HepG2 (cell line): ENCODE data around the gene VAT1L. TPM values are rescaled to one million over a fixed set of nuclear protein-coding genes. Genes with fewer than 3 reads are reported as not detected.

ENCODE experiments used
- ATAC-seq: fragments of 200-7000 bp; cut with Tn5 transposase; 3 replicates; pipeline ENCODE4 v1.9.1; 2020; ENCODE audit warnings: mild to moderate bottlenecking, moderate library complexity
- BruUV-seq: library from RNA; stranded (reverse); fragments of 400-500 nt; replicated peaks from 2 replicates; lab custom pipeline; 2021; lab: Mats Ljungman, UMichigan
- CTCF ChIA-PET: fragments of 300-600 bp; formaldehyde crosslinking; extraction: SDS; loops from one replicate; lab custom pipeline; 2021; ENCODE audit warnings: low total read pairs, inconsistent platforms, low intra/inter-chr PET ratio; lab: Yijun Ruan, JAX
- POLR2A ChIA-PET: fragments of 350-600 bp; sonication (Branson Sonifier 250); formaldehyde crosslinking; loops from one replicate; lab custom pipeline; 2020; ENCODE audit warnings: antibody characterized with exemption, inconsistent platforms; lab: Yijun Ruan, JAX
- DNase-seq: peaks from one replicate; pipeline ENCODE4 v3.0.0-alpha.2; 2015; ENCODE audit warnings: low spot score
- FAIRE-seq: peaks from 3 replicates; lab custom pipeline; 2011; peaks lifted over from hg19 to GRCh38; lab: Jason Lieb, UNC
- H2AFZ ChIP-seq: one replicate; pipeline ENCODE4 v1.6.1; 2011; ENCODE audit warnings: low read length, inconsistent platforms
- H3K27ac ChIP-seq: fragments of 300-600 bp; 3 replicates; pipeline ENCODE4 v1.8.0; 2011; ENCODE audit warnings: mixed run types, mild to moderate bottlenecking, mixed read lengths, low read length, inconsistent platforms; ENCODE audit not compliant: insufficient read depth; ENCODE audit errors: extremely low read length
- H3K27me3 ChIP-seq, 2 experiments: fragments of 200-600 bp in 1 of 2; 2 replicates in 1 of 2; 3 replicates in 1 of 2; pipeline versions ENCODE4 v1.6.0 to v1.8.0; 2011; ENCODE audit warnings: low read length in 2 of 2, mild to moderate bottlenecking in 2 of 2, moderate library complexity in 2 of 2, inconsistent platforms in 1 of 2; ENCODE audit not compliant: insufficient read depth in 2 of 2, control insufficient read depth in 1 of 2
- H3K36me3 ChIP-seq, 2 experiments: fragments of 200-600 bp in 1 of 2; replicated peaks in 1 of 2; 2 replicates in 1 of 2; 3 replicates in 1 of 2; pipeline versions ENCODE4 v1.5.1 to v1.8.0; 2011; ENCODE audit warnings: low read length in 2 of 2, inconsistent platforms in 1 of 2; ENCODE audit not compliant: insufficient read depth in 2 of 2, control insufficient read depth in 1 of 2
- H3K4me1 ChIP-seq: 2 replicates; pipeline ENCODE4 v1.5.1; 2012; ENCODE audit warnings: low read length, inconsistent platforms; ENCODE audit not compliant: insufficient read depth
- H3K4me2 ChIP-seq: 2 replicates; pipeline ENCODE4 v1.6.0; 2011; ENCODE audit warnings: low read depth, low read length, inconsistent platforms
- H3K4me3 ChIP-seq, 3 experiments: fragments of 200-600 bp in 1 of 3; sonication (generic), shearing (Covaris generic) in 1 of 3; replicated peaks in 1 of 3; 2 replicates each; pipeline ENCODE4 v1.5.1; 2011 to 2016; ENCODE audit warnings: low read length in 3 of 3, inconsistent platforms in 2 of 3, low read depth in 2 of 3, mild to moderate bottlenecking in 2 of 3, control low read depth in 1 of 3, mixed read lengths in 1 of 3; ENCODE audit not compliant: insufficient read depth in 1 of 3
- H3K79me2 ChIP-seq: one replicate; pipeline ENCODE4 v1.6.1; 2011; ENCODE audit warnings: low read length, inconsistent platforms; ENCODE audit not compliant: insufficient read depth
- H3K9ac ChIP-seq: 2 replicates; pipeline ENCODE4 v1.6.0; 2011; ENCODE audit warnings: mild to moderate bottlenecking, low read depth, low read length, inconsistent platforms; ENCODE audit not compliant: insufficient read depth
- H3K9me3 ChIP-seq: 2 replicates; pipeline ENCODE4 v1.5.1; 2012; ENCODE audit warnings: mild to moderate bottlenecking, low read length
- H4K20me1 ChIP-seq: 2 replicates; pipeline ENCODE4 v1.6.0; 2011; ENCODE audit warnings: inconsistent platforms, mild to moderate bottlenecking, low read length, moderate library complexity; ENCODE audit not compliant: insufficient read depth
- FOSL2 ChIP-seq: sonication (generic); formaldehyde crosslinking; IDR thresholded peaks from 2 replicates; pipeline ENCODE4 v1.4.0; 2020; ENCODE audit warnings: missing genetic modification reagents
- HMG20B ChIP-seq: conservative IDR thresholded peaks from 2 replicates; pipeline ENCODE4 v1.6.1; 2016; ENCODE audit warnings: missing genetic modification reagents, missing compliant biosample characterization
- KDM6A ChIP-seq: IDR thresholded peaks from 2 replicates; pipeline ENCODE4 v1.6.1; 2016; ENCODE audit warnings: low read depth
- PTBP1 ChIP-seq: fragments of 200-400 bp; formaldehyde crosslinking; IDR thresholded peaks from 2 replicates; pipeline ENCODE4 v1.6.1; 2018; ENCODE audit warnings: low read length, low read depth; ENCODE audit not compliant: poor library complexity, severe bottlenecking
- ZFAT ChIP-seq: sonication (generic); formaldehyde crosslinking; conservative IDR thresholded peaks from 2 replicates; pipeline ENCODE4 v1.8.1; 2023; ENCODE audit warnings: missing genetic modification reagents, inconsistent platforms
- ZNF354B ChIP-seq: sonication (generic); formaldehyde crosslinking; IDR thresholded peaks from 2 replicates; pipeline ENCODE4 v1.8.0; 2022; ENCODE audit warnings: mild to moderate bottlenecking, missing genetic modification reagents
- ZNF670 ChIP-seq: sonication (generic); formaldehyde crosslinking; IDR thresholded peaks from 2 replicates; pipeline ENCODE4 v1.8.0; 2022; ENCODE audit warnings: mild to moderate bottlenecking, missing genetic modification reagents, borderline replicate concordance
- in situ Hi-C: cut with HindIII; loops from 2 replicates; pipeline ENCODE4 v1.10.0; 2017; ENCODE audit warnings: low pct_unique_long_range_greater_than_20kb; ENCODE audit not compliant: extremely low pct_ligation_motif_present
- intact Hi-C: fragments of 100-400 bp; cut with micrococcal nuclease; formaldehyde crosslinking; loops from one replicate; pipeline ENCODE4 v1.10.0; 2022; ENCODE audit not compliant: unreplicated experiment
- polyA plus RNA-seq, 8 experiments: library from polyadenylated mRNA; depleted of rRNA in 3 of 8; stranded (reverse) in 7 of 8; unstranded in 1 of 8; fragments of >200 nt; fragmentation: Illumina TruSeq in 4 of 8; extraction: Trizol in 4 of 8; gene quantifications; 2 replicates each; pipeline versions ENCODE4 v1.2.1 to v1.2.3, GENCODE V29; 2011 to 2016; ENCODE audit warnings: low read depth in 4 of 8, missing spikeins in 1 of 8, mixed read lengths in 1 of 8; ENCODE audit not compliant: insufficient read depth in 1 of 8
- total RNA-seq, 5 experiments: library from RNA; depleted of rRNA; stranded (reverse); fragments of >200 nt; fragmentation: Illumina TruSeq; extraction: Trizol; gene quantifications; 2 replicates each; pipeline ENCODE4 v1.2.3, GENCODE V29; 2016; ENCODE audit warnings: low read depth in 1 of 5
- TF ChIP-seq, protein P1 (sequence below): sonication (generic); formaldehyde crosslinking; IDR thresholded peaks from 2 replicates; pipeline ENCODE4 v1.8.0; 2022; ENCODE audit warnings: mild to moderate bottlenecking, missing genetic modification reagents, moderate library complexity
- TF ChIP-seq, protein P2 (sequence below): sonication (generic); formaldehyde crosslinking; IDR thresholded peaks from 2 replicates; pipeline ENCODE4 v1.8.0; 2022; ENCODE audit warnings: missing genetic modification reagents, mild to moderate bottlenecking, moderate library complexity, borderline replicate concordance
- TF ChIP-seq, protein P3 (sequence below): IDR thresholded peaks from 2 replicates; pipeline ENCODE4 v1.6.1; 2016; ENCODE audit warnings: low read depth
- TF ChIP-seq, protein P4 (sequence below): IDR thresholded peaks from 2 replicates; pipeline ENCODE4 v1.6.1; 2016; ENCODE audit warnings: low read depth, control low read depth
- TF ChIP-seq, protein P5 (sequence below): sonication (generic); formaldehyde crosslinking; IDR thresholded peaks from 2 replicates; pipeline ENCODE4 v1.4.0; 2020; ENCODE audit warnings: mild to moderate bottlenecking, low read depth, missing genetic modification reagents
- TF ChIP-seq, protein P6 (sequence below): sonication (generic); formaldehyde crosslinking; conservative IDR thresholded peaks from 2 replicates; pipeline ENCODE4 v1.4.0; 2020; ENCODE audit warnings: mild to moderate bottlenecking, missing genetic modification reagents, moderate library complexity

The VAT1L gene
- total and polyA plus RNA-seq, 2 of the 13 experiments (the other 11 are each of a cell fraction or from before 2014, with no cell fraction given) = not detected

DNA sequence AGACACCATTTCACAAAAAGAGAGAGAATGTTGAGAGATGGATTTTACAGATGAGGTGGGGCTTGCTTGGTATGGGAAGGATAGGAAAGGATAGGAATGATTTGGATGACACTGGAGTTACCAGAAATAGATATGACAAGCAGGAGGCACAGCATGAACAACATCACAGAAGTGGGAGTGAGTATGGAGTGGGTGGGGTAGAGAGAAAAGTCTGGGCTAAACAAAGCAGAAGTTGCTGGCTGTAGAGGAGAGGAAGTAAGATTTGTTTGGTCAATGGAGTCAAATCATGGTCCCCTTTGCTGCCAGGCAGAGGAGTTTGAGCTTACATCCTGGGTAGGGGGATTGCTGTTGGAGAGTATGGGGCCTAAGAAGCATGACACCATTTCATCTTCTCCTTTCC lies 101.7 kb downstream of the VAT1L start:
- no peak overlapping the region for H3K9ac ChIP-seq
- BruUV-seq = no TSS peak
- peaks cover 0 to 14% of the 10 kb centered on the region in 2 experiments; a peak in 1 of 5 replicates for H3K27me3 ChIP-seq
- H2AFZ ChIP-seq = no peak overlapping the region
- no peak overlapping the region for H3K4me2 ChIP-seq
- H3K9me3 ChIP-seq = no peaks in the 10 kb centered on the region
- POLR2A ChIA-PET = no interaction called here
- H3K36me3 ChIP-seq = no peaks in the 10 kb centered on the region
- intact Hi-C loops (no loop called here), in situ Hi-C loops (no loop called here)
- FAIRE-seq (no peak), DNase-seq (no peak), ATAC-seq (no peak)
- CTCF ChIA-PET = no interaction called here
- H3K4me3 ChIP-seq = no peak overlapping the region
- H3K79me2 ChIP-seq = no peaks in the 10 kb centered on the region
- no peaks in the 10 kb centered on the region for H4K20me1 ChIP-seq
- H3K4me1 ChIP-seq = no peaks in the 10 kb centered on the region
- no peak overlapping the region for H3K27ac ChIP-seq
- TF ChIP-seq, protein P1, sequence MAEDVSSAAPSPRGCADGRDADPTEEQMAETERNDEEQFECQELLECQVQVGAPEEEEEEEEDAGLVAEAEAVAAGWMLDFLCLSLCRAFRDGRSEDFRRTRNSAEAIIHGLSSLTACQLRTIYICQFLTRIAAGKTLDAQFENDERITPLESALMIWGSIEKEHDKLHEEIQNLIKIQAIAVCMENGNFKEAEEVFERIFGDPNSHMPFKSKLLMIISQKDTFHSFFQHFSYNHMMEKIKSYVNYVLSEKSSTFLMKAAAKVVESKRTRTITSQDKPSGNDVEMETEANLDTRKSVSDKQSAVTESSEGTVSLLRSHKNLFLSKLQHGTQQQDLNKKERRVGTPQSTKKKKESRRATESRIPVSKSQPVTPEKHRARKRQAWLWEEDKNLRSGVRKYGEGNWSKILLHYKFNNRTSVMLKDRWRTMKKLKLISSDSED (CRISPR knock-in tag) = no peak
- TF ChIP-seq ZNF670 (CRISPR knock-in tag) (no peak), FOSL2 (CRISPR knock-in tag) (no peak), ZNF354B (CRISPR knock-in tag) (no peak), ZFAT (CRISPR knock-in tag) (no peak), KDM6A (CRISPR knock-in tag) (no peak), PTBP1 (no peak), HMG20B (CRISPR knock-in tag) (no peak)
- TF ChIP-seq, protein P2, sequence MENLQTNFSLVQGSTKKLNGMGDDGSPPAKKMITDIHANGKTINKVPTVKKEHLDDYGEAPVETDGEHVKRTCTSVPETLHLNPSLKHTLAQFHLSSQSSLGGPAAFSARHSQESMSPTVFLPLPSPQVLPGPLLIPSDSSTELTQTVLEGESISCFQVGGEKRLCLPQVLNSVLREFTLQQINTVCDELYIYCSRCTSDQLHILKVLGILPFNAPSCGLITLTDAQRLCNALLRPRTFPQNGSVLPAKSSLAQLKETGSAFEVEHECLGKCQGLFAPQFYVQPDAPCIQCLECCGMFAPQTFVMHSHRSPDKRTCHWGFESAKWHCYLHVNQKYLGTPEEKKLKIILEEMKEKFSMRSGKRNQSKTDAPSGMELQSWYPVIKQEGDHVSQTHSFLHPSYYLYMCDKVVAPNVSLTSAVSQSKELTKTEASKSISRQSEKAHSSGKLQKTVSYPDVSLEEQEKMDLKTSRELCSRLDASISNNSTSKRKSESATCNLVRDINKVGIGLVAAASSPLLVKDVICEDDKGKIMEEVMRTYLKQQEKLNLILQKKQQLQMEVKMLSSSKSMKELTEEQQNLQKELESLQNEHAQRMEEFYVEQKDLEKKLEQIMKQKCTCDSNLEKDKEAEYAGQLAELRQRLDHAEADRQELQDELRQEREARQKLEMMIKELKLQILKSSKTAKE (CRISPR knock-in tag) = no peak
- TF ChIP-seq, protein P3, sequence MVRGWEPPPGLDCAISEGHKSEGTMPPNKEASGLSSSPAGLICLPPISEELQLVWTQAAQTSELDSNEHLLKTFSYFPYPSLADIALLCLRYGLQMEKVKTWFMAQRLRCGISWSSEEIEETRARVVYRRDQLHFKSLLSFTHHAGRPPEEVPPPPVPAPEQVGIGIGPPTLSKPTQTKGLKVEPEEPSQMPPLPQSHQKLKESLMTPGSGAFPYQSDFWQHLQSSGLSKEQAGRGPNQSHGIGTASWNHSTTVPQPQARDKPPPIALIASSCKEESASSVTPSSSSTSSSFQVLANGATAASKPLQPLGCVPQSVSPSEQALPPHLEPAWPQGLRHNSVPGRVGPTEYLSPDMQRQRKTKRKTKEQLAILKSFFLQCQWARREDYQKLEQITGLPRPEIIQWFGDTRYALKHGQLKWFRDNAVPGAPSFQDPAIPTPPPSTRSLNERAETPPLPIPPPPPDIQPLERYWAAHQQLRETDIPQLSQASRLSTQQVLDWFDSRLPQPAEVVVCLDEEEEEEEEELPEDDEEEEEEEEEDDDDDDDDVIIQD (CRISPR knock-in tag) = no peak
- TF ChIP-seq, protein P4, sequence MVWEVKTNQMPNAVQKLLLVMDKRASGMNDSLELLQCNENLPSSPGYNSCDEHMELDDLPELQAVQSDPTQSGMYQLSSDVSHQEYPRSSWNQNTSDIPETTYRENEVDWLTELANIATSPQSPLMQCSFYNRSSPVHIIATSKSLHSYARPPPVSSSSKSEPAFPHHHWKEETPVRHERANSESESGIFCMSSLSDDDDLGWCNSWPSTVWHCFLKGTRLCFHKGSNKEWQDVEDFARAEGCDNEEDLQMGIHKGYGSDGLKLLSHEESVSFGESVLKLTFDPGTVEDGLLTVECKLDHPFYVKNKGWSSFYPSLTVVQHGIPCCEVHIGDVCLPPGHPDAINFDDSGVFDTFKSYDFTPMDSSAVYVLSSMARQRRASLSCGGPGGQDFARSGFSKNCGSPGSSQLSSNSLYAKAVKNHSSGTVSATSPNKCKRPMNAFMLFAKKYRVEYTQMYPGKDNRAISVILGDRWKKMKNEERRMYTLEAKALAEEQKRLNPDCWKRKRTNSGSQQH (CRISPR knock-in tag) = no peak
- TF ChIP-seq, protein P5, sequence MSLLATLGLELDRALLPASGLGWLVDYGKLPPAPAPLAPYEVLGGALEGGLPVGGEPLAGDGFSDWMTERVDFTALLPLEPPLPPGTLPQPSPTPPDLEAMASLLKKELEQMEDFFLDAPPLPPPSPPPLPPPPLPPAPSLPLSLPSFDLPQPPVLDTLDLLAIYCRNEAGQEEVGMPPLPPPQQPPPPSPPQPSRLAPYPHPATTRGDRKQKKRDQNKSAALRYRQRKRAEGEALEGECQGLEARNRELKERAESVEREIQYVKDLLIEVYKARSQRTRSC (CRISPR knock-in tag) = no peak
- TF ChIP-seq, protein P6, sequence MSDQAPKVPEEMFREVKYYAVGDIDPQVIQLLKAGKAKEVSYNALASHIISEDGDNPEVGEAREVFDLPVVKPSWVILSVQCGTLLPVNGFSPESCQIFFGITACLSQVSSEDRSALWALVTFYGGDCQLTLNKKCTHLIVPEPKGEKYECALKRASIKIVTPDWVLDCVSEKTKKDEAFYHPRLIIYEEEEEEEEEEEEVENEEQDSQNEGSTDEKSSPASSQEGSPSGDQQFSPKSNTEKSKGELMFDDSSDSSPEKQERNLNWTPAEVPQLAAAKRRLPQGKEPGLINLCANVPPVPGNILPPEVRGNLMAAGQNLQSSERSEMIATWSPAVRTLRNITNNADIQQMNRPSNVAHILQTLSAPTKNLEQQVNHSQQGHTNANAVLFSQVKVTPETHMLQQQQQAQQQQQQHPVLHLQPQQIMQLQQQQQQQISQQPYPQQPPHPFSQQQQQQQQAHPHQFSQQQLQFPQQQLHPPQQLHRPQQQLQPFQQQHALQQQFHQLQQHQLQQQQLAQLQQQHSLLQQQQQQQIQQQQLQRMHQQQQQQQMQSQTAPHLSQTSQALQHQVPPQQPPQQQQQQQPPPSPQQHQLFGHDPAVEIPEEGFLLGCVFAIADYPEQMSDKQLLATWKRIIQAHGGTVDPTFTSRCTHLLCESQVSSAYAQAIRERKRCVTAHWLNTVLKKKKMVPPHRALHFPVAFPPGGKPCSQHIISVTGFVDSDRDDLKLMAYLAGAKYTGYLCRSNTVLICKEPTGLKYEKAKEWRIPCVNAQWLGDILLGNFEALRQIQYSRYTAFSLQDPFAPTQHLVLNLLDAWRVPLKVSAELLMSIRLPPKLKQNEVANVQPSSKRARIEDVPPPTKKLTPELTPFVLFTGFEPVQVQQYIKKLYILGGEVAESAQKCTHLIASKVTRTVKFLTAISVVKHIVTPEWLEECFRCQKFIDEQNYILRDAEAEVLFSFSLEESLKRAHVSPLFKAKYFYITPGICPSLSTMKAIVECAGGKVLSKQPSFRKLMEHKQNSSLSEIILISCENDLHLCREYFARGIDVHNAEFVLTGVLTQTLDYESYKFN = no peak
